Sigmoid colon (tissue), 7 donors: Measurements from ENCODE around the gene KLHL29. TPM values are rescaled to one million over a fixed set of nuclear protein-coding genes. Genes with fewer than 3 reads are reported as not detected.

Experiments
- DNase-seq: peaks from one replicate; pipeline ENCODE4 v3.0.0-alpha.2; 2019
- H3K27ac ChIP-seq, 4 donors: fragments of 200-600 bp; sonication (generic); one replicate each; pipeline ENCODE4 v1.5.1; 2016 to 2019; ENCODE audit warnings: mild to moderate bottlenecking in 1 of 4
- H3K27me3 ChIP-seq, 3 donors: fragments of 200-600 bp; sonication (generic); one replicate each; pipeline ENCODE4 v1.5.1; 2019; ENCODE audit warnings: mild to moderate bottlenecking in 1 of 3
- H3K36me3 ChIP-seq, 4 donors: fragments of 200-600 bp; sonication (generic); one replicate each; pipeline ENCODE4 v1.5.1; 2016 to 2019
- H3K4me1 ChIP-seq, 4 donors: fragments of 200-600 bp; sonication (generic); one replicate each; pipeline ENCODE4 v1.5.1; 2017 to 2019
- H3K4me3 ChIP-seq, 4 donors: fragments of 200-600 bp; sonication (generic); one replicate each; pipeline ENCODE4 v1.5.1; 2017 to 2019; ENCODE audit warnings: mild to moderate bottlenecking in 2 of 4, moderate library complexity in 1 of 4
- H3K9me3 ChIP-seq, 4 donors: fragments of 200-600 bp in 3 of 4; sonication (generic) in 3 of 4; one replicate each; pipeline versions ENCODE4 v1.5.1 to v1.6.1; 2013 to 2019
- CTCF ChIP-seq, 4 experiments: fragments of 450-650 bp in 3 of 4; fragments of 200-600 bp in 1 of 4; IDR thresholded peaks; one replicate each; pipeline ENCODE4 v1.5.1; 2016 to 2019; ENCODE audit warnings: antibody characterized with exemption in 4 of 4, mild to moderate bottlenecking in 3 of 4, moderate library complexity in 2 of 4
- EP300 ChIP-seq, 4 donors: sonication (generic); formaldehyde crosslinking; IDR thresholded peaks; one replicate each; pipeline ENCODE4 v1.6.1; 2017; ENCODE audit warnings: antibody characterized with exemption in 4 of 4
- POLR2A ChIP-seq, 2 donors: fragments of 450-650 bp; IDR thresholded peaks; one replicate each; pipeline ENCODE4 v1.6.1; 2016; ENCODE audit warnings: antibody characterized with exemption in 2 of 2, mild to moderate bottlenecking in 2 of 2, moderate library complexity in 2 of 2
- POLR2AphosphoS5 ChIP-seq, 4 donors: sonication (generic); formaldehyde crosslinking; IDR thresholded peaks; one replicate each; pipeline ENCODE4 v1.6.1; 2017; ENCODE audit warnings: antibody characterized with exemption in 4 of 4
- WGBS, 2 donors: extraction: QIAGEN DNeasy Blood & Tissue Kit; methylation state at CpG; one replicate each; pipeline ENCODE4 v1.1.7; 2013; 5-methylcytosine and 5-hydroxymethylcytosine counted together
- intact Hi-C: fragments of 100-400 bp; cut with DNase I; formaldehyde crosslinking; loops from one replicate; pipeline ENCODE4 v1.15.1; 2023
- polyA plus RNA-seq, 3 donors: library from polyadenylated mRNA; stranded (reverse); fragments of 200-250 nt; gene quantifications; one replicate each; pipeline ENCODE4 v1.2.3, GENCODE V29; 2013
- total RNA-seq, 4 donors: library from RNA; depleted of rRNA; stranded (reverse); fragments of >200 nt; gene quantifications; one replicate each; pipeline ENCODE4 v1.1.0, GENCODE V29; 2016
- donor health status: healthy with polysubstance abuse.
- donor health status: Bipolar disorder and iron deficiency.
- donor health status: healthy.

Gene KLHL29
- total and polyA plus RNA-seq, 7 donors: 0.46 to 25.5 (median 6.3) TPM

DNA sequence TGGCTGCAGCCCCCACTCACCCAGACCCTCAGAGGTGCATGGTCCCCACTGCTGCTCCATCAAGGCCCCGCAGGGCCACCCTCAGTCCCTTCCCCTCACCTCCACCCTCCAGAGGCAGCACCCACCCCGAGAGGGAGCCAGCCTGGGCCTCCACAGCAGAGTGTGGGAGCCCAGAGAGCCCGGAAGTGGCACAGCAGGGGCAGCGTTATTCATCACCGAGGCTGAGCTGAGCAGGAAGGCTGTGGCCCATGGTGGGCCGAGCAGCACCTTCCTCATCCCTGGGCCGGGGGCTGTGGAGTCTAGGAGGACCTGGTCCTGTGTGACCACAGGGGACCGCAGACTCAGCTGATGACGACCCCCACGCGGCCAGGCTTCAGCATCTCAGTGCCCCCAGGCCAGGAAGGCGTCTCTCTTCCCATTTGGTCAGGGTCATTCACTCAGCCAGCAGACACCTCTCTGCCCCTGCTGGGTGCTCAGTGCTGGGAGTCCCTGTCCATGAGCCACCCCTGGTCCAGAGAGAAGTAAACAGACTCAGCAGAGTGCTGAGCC lies 283.9 kb downstream of the KLHL29 start:
- no peak for DNase-seq
- H3K27ac ChIP-seq: peak overlapping the region; percentile 72 to 77 (median 76)

GRCh38 chr2:23669413-23670244 lies 284.6 kb downstream of the KLHL29 start:
- TF ChIP-seq CTCF (IDR thresholded peaks at IDR 0.05) (no peak), EP300 (IDR thresholded peaks at IDR 0.05) (no peak), POLR2AphosphoS5 (IDR thresholded peaks at IDR 0.05) (peak; percentile 23 to 60 (median 40)), POLR2A (IDR thresholded peaks at IDR 0.05) (no peak)
- intact Hi-C loops: no loop called here
- 82 to 87% methylated on average over 22 of the region's 22 CpGs for WGBS, 2 donors
- Histone ChIP-seq H3K4me1 (peaks cover 2 to 27% (median 25%) of the 10 kb centered on the region in 4 donors), H3K4me3 (no peak overlapping the region), H3K27ac (peak overlapping the region; percentile 72 to 77 (median 76)), H3K36me3 (no peaks in the 10 kb centered on the region), H3K27me3 (no peaks in the 10 kb centered on the region), H3K9me3 (no peaks in the 10 kb centered on the region)
- DNase-seq: peak; percentile 96

More for the DNA sequence above, 283.9 kb downstream of the KLHL29 start:
- peaks cover 2 to 35% (median 33%) of the 10 kb centered on the region in 4 donors for H3K4me1 ChIP-seq
- 83 to 85% methylated on average over 12 of the region's 12 CpGs for WGBS, 2 donors
- no peak overlapping the region for H3K4me3 ChIP-seq
- no peaks in the 10 kb centered on the region for H3K9me3 ChIP-seq
- no peaks in the 10 kb centered on the region for H3K27me3 ChIP-seq
- H3K36me3 ChIP-seq: no peaks in the 10 kb centered on the region
- no peak for TF ChIP-seq CTCF (IDR thresholded peaks at IDR 0.05)
- TF ChIP-seq POLR2AphosphoS5 (IDR thresholded peaks at IDR 0.05): no peak
- TF ChIP-seq EP300 (IDR thresholded peaks at IDR 0.05): no peak
- no peak for TF ChIP-seq POLR2A (IDR thresholded peaks at IDR 0.05)
- intact Hi-C loops: no loop called here

DNA sequence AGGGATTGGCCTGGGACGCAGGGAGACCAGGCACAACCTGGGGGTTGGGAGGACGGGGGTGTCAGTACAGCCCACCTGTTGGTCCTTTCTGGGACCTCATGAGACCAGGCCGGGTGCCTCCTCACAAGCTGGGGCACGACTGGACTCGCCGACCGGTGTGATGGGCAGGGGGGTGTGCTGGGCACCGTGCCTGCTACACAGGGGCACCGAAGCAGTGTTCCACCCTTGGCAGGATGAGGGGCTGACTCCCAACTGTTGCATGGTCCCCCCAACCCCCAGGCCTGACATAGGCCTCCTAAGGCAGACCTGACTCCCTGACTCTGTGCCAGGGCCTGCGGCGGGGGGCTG lies 285.2 kb downstream of the KLHL29 start:
- Histone ChIP-seq H3K4me1 (peaks cover 2 to 26% (median 23%) of the 10 kb centered on the region in 4 donors), H3K27ac (peak overlapping the region; percentile 49 to 77 (median 74)), H3K4me3 (no peak overlapping the region), H3K9me3 (no peaks in the 10 kb centered on the region), H3K36me3 (no peaks in the 10 kb centered on the region), H3K27me3 (no peaks in the 10 kb centered on the region)
- no peak for DNase-seq
- 89 to 91% methylated on average over 11 of the region's 11 CpGs for WGBS, 2 donors
- intact Hi-C loops: no loop called here
- TF ChIP-seq POLR2A (IDR thresholded peaks at IDR 0.05): no peak
- TF ChIP-seq POLR2AphosphoS5 (IDR thresholded peaks at IDR 0.05): no peak
- no peak for TF ChIP-seq EP300 (IDR thresholded peaks at IDR 0.05)
- TF ChIP-seq CTCF (IDR thresholded peaks at IDR 0.05): no peak

DNA sequence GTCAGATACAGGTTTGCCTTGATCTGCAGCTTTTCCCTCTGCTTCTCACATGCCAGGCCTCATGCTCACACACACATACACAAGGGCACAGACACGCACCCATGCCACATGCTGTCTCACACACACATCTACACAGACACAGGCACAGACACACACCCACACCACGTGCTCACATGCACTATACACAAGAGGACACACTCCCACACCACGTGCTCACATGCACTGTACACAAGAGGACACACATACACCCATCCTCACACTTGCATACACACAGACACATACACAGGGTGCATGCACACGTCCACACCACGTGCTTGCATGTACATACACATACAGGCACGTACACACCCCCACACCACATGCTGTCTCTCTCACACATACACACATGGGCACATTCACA lies 288.1 kb downstream of the KLHL29 start:
- no peak for DNase-seq
- no peaks in the 10 kb centered on the region for H3K9me3 ChIP-seq
- TF ChIP-seq POLR2A (IDR thresholded peaks at IDR 0.05) (no peak), CTCF (IDR thresholded peaks at IDR 0.05) (no peak), POLR2AphosphoS5 (IDR thresholded peaks at IDR 0.05) (no peak), EP300 (IDR thresholded peaks at IDR 0.05) (no peak)
- H3K4me1 ChIP-seq: peaks cover 2 to 26% (median 23%) of the 10 kb centered on the region in 4 donors
- intact Hi-C loops: no loop called here
- H3K4me3 ChIP-seq: no peak overlapping the region
- no peaks in the 10 kb centered on the region for H3K27me3 ChIP-seq
- H3K27ac ChIP-seq: no peak overlapping the region
- WGBS, 2 donors: 83 to 87% methylated on average over 6 of the region's 6 CpGs
- H3K36me3 ChIP-seq: no peaks in the 10 kb centered on the region
